ENCODE data around the gene ACIN1. TPM values are rescaled to one million over a fixed set of nuclear protein-coding genes. Genes with fewer than 3 reads are reported as not detected.
A peak's percentile ranks its signal among the peaks of the same experiment; 100 is the strongest.

The ACIN1 gene
- total and polyA plus RNA-seq, 2 of the 13 experiments (the other 11 are each of a cell fraction or from before 2014, with no cell fraction given): 165 to 183 TPM

DNA sequence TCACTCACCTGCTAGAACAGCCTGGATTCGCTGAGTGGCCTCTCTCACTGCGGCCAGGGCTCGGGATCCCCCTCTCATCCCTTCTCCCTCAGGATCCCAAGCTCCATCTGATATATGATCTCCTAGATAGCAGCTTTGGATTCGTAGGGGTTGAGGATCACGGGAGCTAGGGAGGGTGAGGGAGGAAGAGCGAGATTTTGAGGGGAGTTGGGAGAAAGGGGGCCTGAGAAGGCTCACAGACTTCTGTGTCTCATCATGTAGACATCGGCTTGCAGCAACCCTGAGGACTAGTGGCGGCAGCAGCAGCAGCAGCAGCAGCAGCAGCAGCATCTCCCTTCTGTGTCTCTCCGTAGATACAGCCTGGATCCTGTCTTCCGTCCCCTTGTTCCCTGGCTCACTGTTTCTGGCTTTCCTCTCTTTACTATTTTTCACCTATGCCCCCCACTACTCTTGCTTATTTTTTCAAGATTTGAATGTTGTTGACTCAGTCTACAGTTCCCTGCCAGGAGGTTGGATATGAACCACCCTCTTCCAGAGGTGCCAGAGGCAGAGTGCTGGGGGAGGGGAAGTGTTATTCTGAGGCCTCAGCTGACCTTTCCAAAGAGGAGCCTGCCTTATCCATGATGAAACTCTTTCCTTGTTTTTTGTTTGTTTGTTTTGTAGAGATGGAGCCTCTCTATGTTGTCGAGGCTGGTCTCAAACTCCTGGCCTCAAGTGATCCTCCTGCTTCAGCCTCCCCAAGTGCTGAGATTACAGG, 9.8 kb upstream of the ACIN1 start, which contains the start of gene CIROP (continued):
- TF ChIP-seq ARNT (IDR thresholded peaks at IDR 0.05) (no peak), ZFX (CRISPR knock-in tag; IDR thresholded peaks at IDR 0.05; ENCODE audit: low read depth) (0 out of 2 replicates have a peak, but pooled peaks have one; percentile 1), NR2C2 (CRISPR knock-in tag; IDR thresholded peaks at IDR 0.05; ENCODE audit: borderline replicate concordance) (no peak), ADNP (CRISPR knock-in tag; IDR thresholded peaks at IDR 0.05) (0 out of 2 replicates have a peak, but pooled peaks have one; percentile 12), ZNF496 (CRISPR knock-in tag; IDR thresholded peaks at IDR 0.05; ENCODE audit: insufficient replicate concordance) (no peak), ZSCAN31 (CRISPR knock-in tag; IDR thresholded peaks at IDR 0.05; ENCODE audit: low read depth) (no peak), LCORL (IDR thresholded peaks at IDR 0.05) (no peak), LCORL (CRISPR knock-in tag; IDR thresholded peaks at IDR 0.05) (peak; percentile 30; the same call in 1 of the 2 replicates), CREM (IDR thresholded peaks at IDR 0.05) (no peak), CREM (CRISPR knock-in tag; IDR thresholded peaks at IDR 0.05) (0 out of 2 replicates have a peak, but pooled peaks have one; percentile 6), EP300 (IDR thresholded peaks at IDR 0.05; ENCODE audit: low read depth in 2 of 2, low read length in 2 of 2) (no peak), EP300 (CRISPR knock-in tag; IDR thresholded peaks at IDR 0.05; ENCODE audit: borderline replicate concordance) (no peak; the same call in 1 of the 2 replicates), DPF2 (CRISPR knock-in tag; IDR thresholded peaks at IDR 0.05; ENCODE audit: borderline replicate concordance, low read depth) (no peak), ZNF138 (CRISPR knock-in tag; IDR thresholded peaks at IDR 0.05; ENCODE audit: low read depth) (no peak), ZNF687 (CRISPR knock-in tag; IDR thresholded peaks at IDR 0.05) (peak; percentile 32; the same call in 1 of the 2 replicates)
- TF ChIP-seq, protein P1, sequence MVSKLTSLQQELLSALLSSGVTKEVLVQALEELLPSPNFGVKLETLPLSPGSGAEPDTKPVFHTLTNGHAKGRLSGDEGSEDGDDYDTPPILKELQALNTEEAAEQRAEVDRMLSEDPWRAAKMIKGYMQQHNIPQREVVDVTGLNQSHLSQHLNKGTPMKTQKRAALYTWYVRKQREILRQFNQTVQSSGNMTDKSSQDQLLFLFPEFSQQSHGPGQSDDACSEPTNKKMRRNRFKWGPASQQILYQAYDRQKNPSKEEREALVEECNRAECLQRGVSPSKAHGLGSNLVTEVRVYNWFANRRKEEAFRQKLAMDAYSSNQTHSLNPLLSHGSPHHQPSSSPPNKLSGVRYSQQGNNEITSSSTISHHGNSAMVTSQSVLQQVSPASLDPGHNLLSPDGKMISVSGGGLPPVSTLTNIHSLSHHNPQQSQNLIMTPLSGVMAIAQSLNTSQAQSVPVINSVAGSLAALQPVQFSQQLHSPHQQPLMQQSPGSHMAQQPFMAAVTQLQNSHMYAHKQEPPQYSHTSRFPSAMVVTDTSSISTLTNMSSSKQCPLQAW (CRISPR knock-in tag; IDR thresholded peaks at IDR 0.05): 0 out of 2 replicates have a peak, but pooled peaks have one; percentile 29
- TF ChIP-seq, protein P2, sequence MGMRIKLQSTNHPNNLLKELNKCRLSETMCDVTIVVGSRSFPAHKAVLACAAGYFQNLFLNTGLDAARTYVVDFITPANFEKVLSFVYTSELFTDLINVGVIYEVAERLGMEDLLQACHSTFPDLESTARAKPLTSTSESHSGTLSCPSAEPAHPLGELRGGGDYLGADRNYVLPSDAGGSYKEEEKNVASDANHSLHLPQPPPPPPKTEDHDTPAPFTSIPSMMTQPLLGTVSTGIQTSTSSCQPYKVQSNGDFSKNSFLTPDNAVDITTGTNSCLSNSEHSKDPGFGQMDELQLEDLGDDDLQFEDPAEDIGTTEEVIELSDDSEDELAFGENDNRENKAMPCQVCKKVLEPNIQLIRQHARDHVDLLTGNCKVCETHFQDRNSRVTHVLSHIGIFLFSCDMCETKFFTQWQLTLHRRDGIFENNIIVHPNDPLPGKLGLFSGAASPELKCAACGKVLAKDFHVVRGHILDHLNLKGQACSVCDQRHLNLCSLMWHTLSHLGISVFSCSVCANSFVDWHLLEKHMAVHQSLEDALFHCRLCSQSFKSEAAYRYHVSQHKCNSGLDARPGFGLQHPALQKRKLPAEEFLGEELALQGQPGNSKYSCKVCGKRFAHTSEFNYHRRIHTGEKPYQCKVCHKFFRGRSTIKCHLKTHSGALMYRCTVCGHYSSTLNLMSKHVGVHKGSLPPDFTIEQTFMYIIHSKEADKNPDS (CRISPR knock-in tag; IDR thresholded peaks at IDR 0.05): no peak

All from HepG2 (cell line).